Neuronal stem cell (in vitro differentiated cells): ENCODE data around the gene GALNTL6.

Experiments
- DNase-seq: peaks from one replicate; pipeline ENCODE4 v3.0.0-alpha.2; 2013; ENCODE audit warnings: low spot score
- H2AFZ ChIP-seq: one replicate; pipeline ENCODE4 v1.6.1; 2013; ENCODE audit warnings: mild to moderate bottlenecking, low read length, inconsistent platforms
- H2AK5ac ChIP-seq: 2 replicates; pipeline ENCODE4 v1.6.1; 2013; ENCODE audit warnings: low read depth, mild to moderate bottlenecking, inconsistent platforms, low read length, moderate library complexity, mixed read lengths
- H2BK120ac ChIP-seq: 2 replicates; pipeline ENCODE4 v1.6.1; 2013; ENCODE audit warnings: low read depth, mild to moderate bottlenecking, inconsistent platforms, low read length, moderate library complexity, mixed read lengths
- H2BK12ac ChIP-seq: one replicate; pipeline ENCODE4 v1.6.1; 2013; ENCODE audit warnings: low read length, inconsistent platforms
- H2BK15ac ChIP-seq: 2 replicates; pipeline ENCODE4 v1.6.1; 2013; ENCODE audit warnings: mild to moderate bottlenecking, low read length, inconsistent platforms, mixed read lengths
- H2BK5ac ChIP-seq: one replicate; pipeline ENCODE4 v1.6.1; 2013; ENCODE audit warnings: inconsistent platforms, mild to moderate bottlenecking, low read length, moderate library complexity
- H3K14ac ChIP-seq: one replicate; pipeline ENCODE4 v1.6.1; 2013; ENCODE audit warnings: low read length, inconsistent platforms
- H3K18ac ChIP-seq: 2 replicates; pipeline ENCODE4 v1.6.1; 2013; ENCODE audit warnings: low read length, inconsistent platforms
- H3K23ac ChIP-seq: 2 replicates; pipeline ENCODE4 v1.6.1; 2013; ENCODE audit warnings: low read depth, mild to moderate bottlenecking, mixed read lengths, low read length, inconsistent platforms; ENCODE audit not compliant: poor library complexity
- H3K27ac ChIP-seq: replicated peaks from 3 replicates; pipeline ENCODE4 v1.5.1; 2013; ENCODE audit warnings: low read length, inconsistent platforms
- H3K27me3 ChIP-seq, 3 experiments: 2 replicates each; pipeline ENCODE4 v1.6.1; 2013; ENCODE audit warnings: low read length in 3 of 3, mild to moderate bottlenecking in 2 of 3, inconsistent platforms in 1 of 3, low read depth in 1 of 3, mixed read lengths in 1 of 3, moderate library complexity in 1 of 3; ENCODE audit not compliant: control insufficient read depth in 3 of 3, insufficient read depth in 3 of 3
- H3K36me3 ChIP-seq, 2 donors: replicated peaks in 1 of 2; 2 replicates each; pipeline ENCODE4 v1.6.1; 2013; ENCODE audit warnings: low read length in 2 of 2; ENCODE audit not compliant: control insufficient read depth in 2 of 2, insufficient read depth in 2 of 2
- H3K4ac ChIP-seq: 2 replicates; pipeline ENCODE4 v1.6.1; 2013; ENCODE audit warnings: inconsistent platforms, mild to moderate bottlenecking, low read length, moderate library complexity
- H3K4me1 ChIP-seq, 2 donors: 1 replicate in 1 of 2; 2 replicates in 1 of 2; pipeline ENCODE4 v1.6.1; 2013; ENCODE audit warnings: low read length in 2 of 2, low read depth in 1 of 2; ENCODE audit not compliant: control insufficient read depth in 2 of 2, insufficient read depth in 1 of 2
- H3K4me2 ChIP-seq: one replicate; pipeline ENCODE4 v1.6.1; 2013; ENCODE audit warnings: mild to moderate bottlenecking, low read length, inconsistent platforms; ENCODE audit not compliant: insufficient read depth, poor library complexity, severe bottlenecking
- H3K4me3 ChIP-seq, 2 donors: 2 replicates each; pipeline ENCODE4 v1.5.1; 2013; ENCODE audit warnings: low read length in 2 of 2, mild to moderate bottlenecking in 2 of 2, inconsistent platforms in 1 of 2, moderate library complexity in 1 of 2
- H3K79me1 ChIP-seq: one replicate; pipeline ENCODE4 v1.6.1; 2013; ENCODE audit warnings: low read depth, mild to moderate bottlenecking, inconsistent platforms, low read length, moderate library complexity
- H3K9ac ChIP-seq: one replicate; pipeline ENCODE4 v1.6.1; 2013; ENCODE audit warnings: mild to moderate bottlenecking, low read depth, low read length, inconsistent platforms; ENCODE audit not compliant: poor library complexity
- H3K9me3 ChIP-seq, 2 donors: replicated peaks in 1 of 2; 2 replicates each; pipeline versions ENCODE3 to v1.6.1; 2013; ENCODE audit warnings: low read length in 2 of 2, mild to moderate bottlenecking in 2 of 2, inconsistent platforms in 1 of 2, low read depth in 1 of 2, mixed read lengths in 1 of 2, moderate library complexity in 1 of 2; ENCODE audit not compliant: control insufficient read depth in 2 of 2, insufficient read depth in 1 of 2
- H4K8ac ChIP-seq: one replicate; pipeline ENCODE4 v1.6.1; 2013; ENCODE audit warnings: low read depth, mild to moderate bottlenecking, inconsistent platforms, low read length, moderate library complexity
- H4K91ac ChIP-seq: one replicate; pipeline ENCODE4 v1.6.1; 2013; ENCODE audit warnings: low read length, low read depth, mild to moderate bottlenecking, inconsistent platforms; ENCODE audit not compliant: poor library complexity
- WGBS, 2 donors: extraction: QIAGEN DNeasy Blood & Tissue Kit; methylation state at CpG; one replicate each; pipeline ENCODE4 v1.1.7; 2013; ENCODE audit warnings: missing lambda C conversion rate in 2 of 2, mixed read lengths in 1 of 2; ENCODE audit not compliant: insufficient read length in 2 of 2, insufficient replicate concordance in 1 of 2; ENCODE audit errors: extremely low coverage in 2 of 2; 5-methylcytosine and 5-hydroxymethylcytosine counted together

Gene GALNTL6

GRCh38 chr4:173005912-173006633, 1192.9 kb downstream of the GALNTL6 start:
- Histone ChIP-seq H2AFZ (no peak overlapping the region), H3K4me2 (no peak overlapping the region), H2AK5ac (no peak overlapping the region), H3K4ac (no peak overlapping the region), H4K91ac (no peak overlapping the region), H3K36me3 (no peaks in the 10 kb centered on the region), H3K18ac (no peak overlapping the region), H3K79me1 (no peaks in the 10 kb centered on the region), H2BK15ac (no peak overlapping the region), H3K23ac (no peak overlapping the region), H3K9me3 (no peaks in the 10 kb centered on the region), H2BK5ac (no peak overlapping the region), H3K4me3 (no peak overlapping the region), H3K27ac (no peak overlapping the region), H4K8ac (no peak overlapping the region), H3K4me1 (no peaks in the 10 kb centered on the region), H3K14ac (no peak overlapping the region), H2BK12ac (no peak overlapping the region), H2BK120ac (no peak overlapping the region), H3K27me3 (peaks cover 0 to 6% (median 0%) of the 10 kb centered on the region in 3 experiments), H3K9ac (no peak overlapping the region)
- no peak for DNase-seq
- WGBS, 2 donors: no CpG with 5 or more reads among the region's 3 CpGs

GRCh38 chr4:173008436-173008835, 1195.2 kb downstream of the GALNTL6 start:
- Histone ChIP-seq H3K36me3 (no peaks in the 10 kb centered on the region), H3K14ac (no peak overlapping the region), H3K18ac (no peak overlapping the region), H3K4me3 (no peak overlapping the region), H2BK120ac (no peak overlapping the region), H3K4me1 (no peaks in the 10 kb centered on the region), H3K79me1 (no peaks in the 10 kb centered on the region), H2AK5ac (no peak overlapping the region), H4K91ac (no peak overlapping the region), H3K23ac (no peak overlapping the region), H3K9me3 (no peaks in the 10 kb centered on the region), H3K4me2 (no peak overlapping the region), H3K27me3 (peaks cover 0 to 6% (median 0%) of the 10 kb centered on the region in 3 experiments), H3K27ac (no peak overlapping the region), H2BK15ac (no peak overlapping the region), H2BK12ac (no peak overlapping the region), H3K9ac (no peak overlapping the region), H3K4ac (no peak overlapping the region), H2BK5ac (no peak overlapping the region), H2AFZ (no peak overlapping the region), H4K8ac (no peak overlapping the region)
- no CpG with 5 or more reads among the region's 3 CpGs for WGBS, 2 donors
- DNase-seq: no peak

- H2AFZ ChIP-seq: no peak overlapping the region
- no peaks in the 10 kb centered on the region for H3K9me3 ChIP-seq
- no peaks in the 10 kb centered on the region for H3K4me1 ChIP-seq
- no peak for DNase-seq
- H3K36me3 ChIP-seq: no peaks in the 10 kb centered on the region
- peaks cover 0 to 6% (median 0%) of the 10 kb centered on the region in 3 experiments for H3K27me3 ChIP-seq
- no peak overlapping the region for H4K8ac ChIP-seq
- no peaks in the 10 kb centered on the region for H3K79me1 ChIP-seq
- WGBS, 2 donors: no CpG with 5 or more reads among the region's 7 CpGs
- no peak overlapping the region for H3K4ac ChIP-seq
- no peak overlapping the region for H2BK12ac ChIP-seq
- no peak overlapping the region for H3K4me3 ChIP-seq
- no peak overlapping the region for H2BK5ac ChIP-seq
- H2AK5ac ChIP-seq: no peak overlapping the region
- no peak overlapping the region for H4K91ac ChIP-seq
- H2BK120ac ChIP-seq: no peak overlapping the region
- no peak overlapping the region for H3K18ac ChIP-seq
- no peak overlapping the region for H3K14ac ChIP-seq
- no peak overlapping the region for H3K23ac ChIP-seq
- H3K9ac ChIP-seq: no peak overlapping the region
- H3K4me2 ChIP-seq: no peak overlapping the region
- no peak overlapping the region for H2BK15ac ChIP-seq
- no peak overlapping the region for H3K27ac ChIP-seq
Observed at GRCh38 chr4:173009129-173009823, 1196.1 kb downstream of the GALNTL6 start.

- Histone ChIP-seq H3K36me3 (no peaks in the 10 kb centered on the region), H3K18ac (no peak overlapping the region), H4K8ac (no peak overlapping the region), H4K91ac (no peak overlapping the region), H2AFZ (no peak overlapping the region), H3K79me1 (no peaks in the 10 kb centered on the region), H2BK120ac (no peak overlapping the region), H2BK5ac (no peak overlapping the region), H3K9me3 (no peaks in the 10 kb centered on the region), H3K27ac (no peak overlapping the region), H2BK15ac (no peak overlapping the region), H3K9ac (no peak overlapping the region), H2AK5ac (no peak overlapping the region), H3K27me3 (no peaks in the 10 kb centered on the region), H3K23ac (no peak overlapping the region), H3K4me2 (no peak overlapping the region), H3K4me3 (no peak overlapping the region), H3K4ac (no peak overlapping the region), H3K14ac (no peak overlapping the region), H3K4me1 (no peaks in the 10 kb centered on the region), H2BK12ac (no peak overlapping the region)
- no peak for DNase-seq
- no CpG with 5 or more reads among the region's 8 CpGs for WGBS, 2 donors
Observed at GRCh38 chr4:173012608-173013007, 1199.4 kb downstream of the GALNTL6 start.
